SK-N-SH treated with all-trans-retinoic acid at 6 μM for 48 hours (cell line): ENCODE measurements around the gene AKAP8L.

Experiments
- OSR1 ChIP-seq: fragments of 250-450 bp; sonication (Bioruptor Pico); IDR thresholded peaks from 2 replicates; pipeline ENCODE4 v1.8.0; 2022; ENCODE audit warnings: moderate library complexity, mild to moderate bottlenecking, inconsistent platforms
- PATZ1 ChIP-seq: fragments of 250-450 bp; sonication (Bioruptor Pico); IDR thresholded peaks from 2 replicates; pipeline ENCODE4 v1.8.0; 2020; ENCODE audit warnings: mild to moderate bottlenecking, moderate library complexity, borderline replicate concordance
- SNAI2 ChIP-seq: fragments of 250-450 bp; sonication (Bioruptor Pico); IDR thresholded peaks from 2 replicates; pipeline ENCODE4 v1.5.0; 2020; ENCODE audit warnings: mild to moderate bottlenecking, moderate library complexity
- TOX ChIP-seq: fragments of 250-450 bp; sonication (Bioruptor Pico); IDR thresholded peaks from 2 replicates; pipeline ENCODE4 v1.8.0; 2021; ENCODE audit warnings: mild to moderate bottlenecking, moderate library complexity, borderline replicate concordance

- no peak for TF ChIP-seq TOX (CRISPR knock-in tag)
- TF ChIP-seq OSR1: no peak
- TF ChIP-seq SNAI2 (CRISPR knock-in tag): no peak
- TF ChIP-seq PATZ1 (CRISPR knock-in tag): no peak
Measured at GRCh38 chr19:15450528-15450890, 31.7 kb upstream of the AKAP8L start.
